ENCODE measurements around the gene TMCO6.

The TMCO6 gene

GRCh38 chr5:140673187-140673976 lies 34.1 kb downstream of the TMCO6 start, which contains the start of gene DND1:
Gene DND1 (minus strand): TSS chr5:140673576. CDS start chr5:140673542, 34 bp downstream.
- H3K36me3 ChIP-seq (ENCODE audit: insufficient read depth, low read length): peaks cover 18% of the 10 kb centered on the region
- peaks cover 9% of the 10 kb centered on the region for H3K4me1 ChIP-seq (ENCODE audit: insufficient read depth, low read length)
- no peak within 1 kb of the TSS; the same call in 1 of the 2 replicates for H3K9ac ChIP-seq (ENCODE audit: low read depth, low read length)
- no peaks in the 10 kb centered on the region for H3K9me3 ChIP-seq (ENCODE audit: control insufficient read depth, insufficient read depth, low read length)

GRCh38 chr5:140674211-140674610 lies 35.0 kb downstream of the TMCO6 start:
- peaks cover 22% of the 10 kb centered on the region for H3K36me3 ChIP-seq (ENCODE audit: insufficient read depth, low read length)
- no peak overlapping the region for H3K9ac ChIP-seq (ENCODE audit: low read depth, low read length)
- peaks cover 9% of the 10 kb centered on the region for H3K4me1 ChIP-seq (ENCODE audit: insufficient read depth, low read length)
- no peaks in the 10 kb centered on the region for H3K9me3 ChIP-seq (ENCODE audit: control insufficient read depth, insufficient read depth, low read length)

- no peaks in the 10 kb centered on the region for H3K9me3 ChIP-seq (ENCODE audit: control insufficient read depth, insufficient read depth, low read length)
- H3K4me1 ChIP-seq (ENCODE audit: insufficient read depth, low read length): peaks cover 9% of the 10 kb centered on the region
- peaks cover 27% of the 10 kb centered on the region for H3K36me3 ChIP-seq (ENCODE audit: insufficient read depth, low read length)
- no peak overlapping the region for H3K9ac ChIP-seq (ENCODE audit: low read depth, low read length)
Measured at GRCh38 chr5:140674629-140675028, 35.4 kb downstream of the TMCO6 start.

- Histone ChIP-seq H3K9ac (ENCODE audit: low read depth, low read length) (no peak overlapping the region), H3K4me1 (ENCODE audit: insufficient read depth, low read length) (no peaks in the 10 kb centered on the region), H3K9me3 (ENCODE audit: control insufficient read depth, insufficient read depth, low read length) (no peaks in the 10 kb centered on the region), H3K36me3 (ENCODE audit: insufficient read depth, low read length) (peaks cover 21% of the 10 kb centered on the region)
Measured at GRCh38 chr5:140677947-140678346, 38.7 kb downstream of the TMCO6 start.

- peaks cover 21% of the 10 kb centered on the region for H3K36me3 ChIP-seq (ENCODE audit: insufficient read depth, low read length)
- no peak overlapping the region for H3K9ac ChIP-seq (ENCODE audit: low read depth, low read length)
- H3K4me1 ChIP-seq (ENCODE audit: insufficient read depth, low read length): no peaks in the 10 kb centered on the region
- H3K9me3 ChIP-seq (ENCODE audit: control insufficient read depth, insufficient read depth, low read length): no peaks in the 10 kb centered on the region
Measured at GRCh38 chr5:140678993-140679392, 39.7 kb downstream of the TMCO6 start.

- 0 out of 2 replicates have a peak, but pooled peaks cover 9% of the 10 kb centered on the region for H3K36me3 ChIP-seq (ENCODE audit: insufficient read depth, low read length)
- H3K9me3 ChIP-seq (ENCODE audit: control insufficient read depth, insufficient read depth, low read length): no peaks in the 10 kb centered on the region
- peak overlapping the region; percentile 88 for H3K9ac ChIP-seq (ENCODE audit: low read depth, low read length)
- H3K4me1 ChIP-seq (ENCODE audit: insufficient read depth, low read length): no peaks in the 10 kb centered on the region
Measured at GRCh38 chr5:140690376-140690932, 51.2 kb downstream of the TMCO6 start.

- Histone ChIP-seq H3K4me1 (ENCODE audit: insufficient read depth, low read length) (no peaks in the 10 kb centered on the region), H3K9me3 (ENCODE audit: control insufficient read depth, insufficient read depth, low read length) (no peaks in the 10 kb centered on the region), H3K36me3 (ENCODE audit: insufficient read depth, low read length) (peaks cover 9% of the 10 kb centered on the region; the same call in 1 of the 2 replicates), H3K9ac (ENCODE audit: low read depth, low read length) (peak within 1 kb of the TSS; percentile 88)
Measured at GRCh38 chr5:140690941-140691924, 52.0 kb downstream of the TMCO6 start, which contains the start of the genes HARS1 and HARS2. Gene HARS1 (minus strand): TSS chr5:140691370. CDS start chr5:140691304, 66 bp downstream. Gene HARS2 (plus strand): TSS chr5:140691455. CDS start chr5:140691649, 194 bp downstream.

- Histone ChIP-seq H3K36me3 (ENCODE audit: insufficient read depth, low read length) (peaks cover 28% of the 10 kb centered on the region), H3K4me1 (ENCODE audit: insufficient read depth, low read length) (no peaks in the 10 kb centered on the region; the same call in 1 of the 2 replicates), H3K9ac (ENCODE audit: low read depth, low read length) (no peak overlapping the region), H3K9me3 (ENCODE audit: control insufficient read depth, insufficient read depth, low read length) (no peaks in the 10 kb centered on the region)
Measured at GRCh38 chr5:140694276-140694675, 55.0 kb downstream of the TMCO6 start.
